Measurements from ENCODE around the gene UPF1. TPM values are rescaled to one million over a fixed set of nuclear protein-coding genes. Genes with fewer than 3 reads are reported as not detected.

Gene UPF1
- total and polyA plus RNA-seq, 2 of the 13 experiments (the other 11 are each of a cell fraction or from before 2014, with no cell fraction given) = 16.9 to 41.8 TPM

- 95% methylated on average over 3 of the region's 10 CpGs for WGBS (ENCODE audit: low lambda C conversion rate)
- FAIRE-seq = no peak
Observed at GRCh38 chr19:18910010-18910409, 78.3 kb downstream of the UPF1 start.

DNA sequence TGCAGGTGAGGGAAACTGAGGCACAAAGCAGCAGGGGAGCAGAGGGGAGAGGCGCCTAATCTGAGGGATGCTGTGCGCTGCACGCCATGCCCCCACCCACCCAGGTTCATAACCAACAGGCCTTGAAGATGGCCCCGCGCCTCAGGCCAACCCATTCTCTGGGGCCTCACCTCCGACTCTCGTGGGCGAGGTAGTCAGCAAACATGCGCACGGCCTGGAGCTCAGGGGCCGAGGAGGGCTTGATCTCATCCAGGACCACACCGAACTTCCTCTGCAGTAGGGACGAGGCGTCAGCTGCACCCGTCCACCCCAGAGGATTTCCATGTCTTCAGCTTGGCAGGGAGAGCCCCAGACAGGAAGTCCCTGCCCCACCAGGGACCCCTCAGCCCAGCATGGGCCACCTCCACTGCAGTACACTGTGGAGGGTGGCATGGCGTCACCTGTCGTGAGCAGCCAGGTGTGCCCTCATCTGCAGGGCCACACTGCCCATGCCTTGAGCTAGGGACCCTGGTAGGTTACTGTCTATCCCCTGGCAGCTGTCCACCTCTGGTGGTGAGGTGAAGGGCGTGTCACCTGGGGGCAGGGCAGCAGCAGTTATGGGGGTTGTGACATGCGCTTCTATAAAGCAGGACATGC is 79.2 kb downstream of the UPF1 start:
- H3K27me3 ChIP-seq (ENCODE audit: control insufficient read depth in 1 of 2, insufficient read depth in 2 of 2, low read length in 2 of 2) = no peaks in the 10 kb centered on the region
- no peak for FAIRE-seq
- no peak overlapping the region for H3K9ac ChIP-seq (ENCODE audit: insufficient read depth, low read depth, low read length)
- ChIA-PET CTCF (ENCODE audit: low intra/inter-chr PET ratio, low total read pairs) (no interaction called here), POLR2A (interaction anchor here (1.1 kb wide), 1 partner anchor 8 kb away, joined by 4 read pairs; the partner anchor contains the start of genes COPE and DDX49)
- no peak for DNase-seq (ENCODE audit: low spot score)
- H2AFZ ChIP-seq (ENCODE audit: low read length) = no peak overlapping the region
- H3K4me1 ChIP-seq (ENCODE audit: insufficient read depth, low read length) = 0 out of 2 replicates have a peak, but pooled peaks cover 7% of the 10 kb centered on the region
- no TSS peak for BruUV-seq (replicated peaks)
- in situ Hi-C loops (cut with HindIII; ENCODE audit: extremely low pct_ligation_motif_present, low pct_unique_long_range_greater_than_20kb) (no loop called here), intact Hi-C loops (cut with micrococcal nuclease; ENCODE audit: unreplicated experiment) (no loop called here)
- ATAC-seq = no peak
- H3K79me2 ChIP-seq (ENCODE audit: insufficient read depth, low read length) = peaks cover 15% of the 10 kb centered on the region
- H3K4me3 ChIP-seq (replicated peaks in 1 of 3; ENCODE audit: insufficient read depth in 1 of 3, low read depth in 2 of 3, low read length in 3 of 3) = no peak overlapping the region
- peaks cover 27 to 65% of the 10 kb centered on the region in 2 experiments for H3K36me3 ChIP-seq (replicated peaks in 1 of 2; ENCODE audit: control insufficient read depth in 1 of 2, insufficient read depth in 2 of 2, low read length in 2 of 2)
- TF ChIP-seq AGO2 (optimal IDR thresholded peaks at IDR 0.05; ENCODE audit: low read depth, low read length) (peak; percentile 56), RBFOX2 (IDR thresholded peaks at IDR 0.05; ENCODE audit: low read depth, low read length) (0 out of 2 replicates have a peak, but pooled peaks have one; percentile 30), MIER3 (CRISPR knock-in tag; IDR thresholded peaks at IDR 0.05; ENCODE audit: borderline replicate concordance) (no peak)
- no peaks in the 10 kb centered on the region for H3K9me3 ChIP-seq (ENCODE audit: low read length)
- no peak overlapping the region for H3K4me2 ChIP-seq (ENCODE audit: low read depth, low read length)
- H3K27ac ChIP-seq (ENCODE audit: extremely low read length, insufficient read depth, low read length) = no peak overlapping the region
- H4K20me1 ChIP-seq (ENCODE audit: insufficient read depth, low read length) = peaks cover 9% of the 10 kb centered on the region; the same call in 1 of the 2 replicates
- over 99% methylated on average over 15 of the region's 19 CpGs for WGBS (ENCODE audit: low lambda C conversion rate)

More at GRCh38 chr19:18910010-18910409, 78.3 kb downstream of the UPF1 start:
- intact Hi-C loops (cut with micrococcal nuclease; ENCODE audit: unreplicated experiment) (no loop called here), in situ Hi-C loops (cut with HindIII; ENCODE audit: extremely low pct_ligation_motif_present, low pct_unique_long_range_greater_than_20kb) (no loop called here)
- no peak for DNase-seq (ENCODE audit: low spot score)
- no peak for TF ChIP-seq ZNF776 (CRISPR knock-in tag; IDR thresholded peaks at IDR 0.05)
- TF ChIP-seq AGO2 (optimal IDR thresholded peaks at IDR 0.05; ENCODE audit: low read depth, low read length) = peak; percentile 52
- TF ChIP-seq RBFOX2 (IDR thresholded peaks at IDR 0.05; ENCODE audit: low read depth, low read length) = 0 out of 2 replicates have a peak, but pooled peaks have one; percentile 29
- CTCF ChIA-PET (ENCODE audit: low intra/inter-chr PET ratio, low total read pairs) = no interaction called here
- no TSS peak for BruUV-seq (replicated peaks)
- Histone ChIP-seq H2AFZ (ENCODE audit: low read length) (no peak overlapping the region), H3K9me3 (ENCODE audit: low read length) (no peaks in the 10 kb centered on the region), H3K27me3 (ENCODE audit: control insufficient read depth in 1 of 2, insufficient read depth in 2 of 2, low read length in 2 of 2) (no peaks in the 10 kb centered on the region), H3K4me1 (ENCODE audit: insufficient read depth, low read length) (no peaks in the 10 kb centered on the region), H3K4me2 (ENCODE audit: low read depth, low read length) (no peak overlapping the region), H3K4me3 (replicated peaks in 1 of 3; ENCODE audit: insufficient read depth in 1 of 3, low read depth in 2 of 3, low read length in 3 of 3) (no peak overlapping the region), H3K27ac (ENCODE audit: extremely low read length, insufficient read depth, low read length) (no peak overlapping the region), H3K79me2 (ENCODE audit: insufficient read depth, low read length) (peaks cover 6% of the 10 kb centered on the region), H3K36me3 (replicated peaks in 1 of 2; ENCODE audit: control insufficient read depth in 1 of 2, insufficient read depth in 2 of 2, low read length in 2 of 2) (peaks cover 31 to 63% of the 10 kb centered on the region in 2 experiments), H4K20me1 (ENCODE audit: insufficient read depth, low read length) (no peaks in the 10 kb centered on the region), H3K9ac (ENCODE audit: insufficient read depth, low read depth, low read length) (no peak overlapping the region)
- no peak for ATAC-seq
- POLR2A ChIA-PET = no interaction called here

Measured in HepG2 (cell line).